Adipose tissue (tissue), 3 donors: Measurements from ENCODE around the gene PLEKHA6. TPM values are rescaled to one million over a fixed set of nuclear protein-coding genes. Genes with fewer than 3 reads are reported as not detected.
"Not testable (repeated sequence)": the region's sequence is repeated elsewhere in the genome, so short reads cannot be mapped to it uniquely, and the experiment has no call there.

ENCODE experiments used
- H3K27ac ChIP-seq: one replicate; pipeline ENCODE4 v1.5.1; 2013; ENCODE audit warnings: low read depth, low read length
- WGBS, 3 donors: extraction: QIAGEN DNeasy Blood & Tissue Kit; methylation state at CpG; one replicate each; pipeline ENCODE4 v1.1.7; 2013; 5-methylcytosine and 5-hydroxymethylcytosine counted together
- polyA plus RNA-seq, 3 donors: library from polyadenylated mRNA; stranded (reverse); fragments of 200-250 nt; gene quantifications; one replicate each; pipeline ENCODE4 v1.2.3, GENCODE V29; 2013
- donor health status: healthy with polysubstance abuse.
- donor health status: Bipolar disorder and iron deficiency.
- donor health status: healthy.

Gene PLEKHA6
- polyA plus RNA-seq, 3 donors, result 2.3 to 9.3 (median 4.2) TPM

- no peak overlapping the region for H3K27ac ChIP-seq
Measured at GRCh38 chr1:204341380-204341779, 18.3 kb downstream of the PLEKHA6 start.

- no peak overlapping the region for H3K27ac ChIP-seq
- 78 to 80% (median 80%) methylated on average over 12 of the region's 12 CpGs for WGBS, 3 donors
Measured at GRCh38 chr1:204340081-204340889, 19.4 kb downstream of the PLEKHA6 start.

- no peak overlapping the region for H3K27ac ChIP-seq
Measured at GRCh38 chr1:204339541-204339940, 20.2 kb downstream of the PLEKHA6 start.

- no peak overlapping the region for H3K27ac ChIP-seq
- 93 to 97% (median 97%) methylated on average over 11 to 12 of the region's 12 CpGs for WGBS, 3 donors
Measured at GRCh38 chr1:204338997-204339396, 20.7 kb downstream of the PLEKHA6 start.

GRCh38 chr1:204338360-204338759 lies 21.4 kb downstream of the PLEKHA6 start:
- WGBS, 3 donors, result 53 to 75% (median 63%) methylated on average over 2 of the region's 2 CpGs
- H3K27ac ChIP-seq, result no peak overlapping the region

GRCh38 chr1:204337583-204337982 lies 22.1 kb downstream of the PLEKHA6 start:
- 87 to 89% (median 88%) methylated on average over 6 of the region's 6 CpGs for WGBS, 3 donors
- no peak overlapping the region for H3K27ac ChIP-seq

- H3K27ac ChIP-seq, result no peak overlapping the region
- 72 to 89% (median 74%) methylated on average over 3 of the region's 3 CpGs for WGBS, 3 donors
Measured at GRCh38 chr1:204337036-204337429, 22.7 kb downstream of the PLEKHA6 start.

- no peak overlapping the region for H3K27ac ChIP-seq
- WGBS, 3 donors, result 81 to 96% (median 92%) methylated on average over 3 of the region's 3 CpGs
Measured at GRCh38 chr1:204336421-204337035, 23.2 kb downstream of the PLEKHA6 start.

GRCh38 chr1:204335533-204335932 lies 24.2 kb downstream of the PLEKHA6 start:
- WGBS, 3 donors, result 79 to 93% (median 83%) methylated on average over 1 of the region's 1 CpG

GRCh38 chr1:204335085-204335484 lies 24.6 kb downstream of the PLEKHA6 start:
- no peak overlapping the region for H3K27ac ChIP-seq
- WGBS, 3 donors, result 83 to 95% (median 85%) methylated on average over 1 of the region's 1 CpG

More at GRCh38 chr1:204335533-204335932, 24.2 kb downstream of the PLEKHA6 start:
- no peak overlapping the region for H3K27ac ChIP-seq

- no peak overlapping the region for H3K27ac ChIP-seq
- 90 to 94% (median 93%) methylated on average over 7 of the region's 7 CpGs for WGBS, 3 donors
Measured at GRCh38 chr1:204334455-204334854, 25.3 kb downstream of the PLEKHA6 start.

GRCh38 chr1:204333427-204333826 lies 26.3 kb downstream of the PLEKHA6 start:
- H3K27ac ChIP-seq, result no peak overlapping the region
- 58 to 83% (median 68%) methylated on average over 2 of the region's 2 CpGs for WGBS, 3 donors

GRCh38 chr1:204331847-204332487 lies 27.8 kb downstream of the PLEKHA6 start:
- no peak overlapping the region for H3K27ac ChIP-seq
- 86 to 93% (median 89%) methylated on average over 13 of the region's 13 CpGs for WGBS, 3 donors

GRCh38 chr1:204331275-204331674 lies 28.5 kb downstream of the PLEKHA6 start:
- no peak overlapping the region for H3K27ac ChIP-seq
- WGBS, 3 donors, result 68 to 71% (median 68%) methylated on average over 3 of the region's 3 CpGs

GRCh38 chr1:204327870-204328269 lies 31.9 kb downstream of the PLEKHA6 start:
- 92 to 100% (median 97%) methylated on average over 3 of the region's 3 CpGs for WGBS, 3 donors
- H3K27ac ChIP-seq, result not testable (repeated sequence)

GRCh38 chr1:204327359-204327758 lies 32.4 kb downstream of the PLEKHA6 start:
- 58 to 77% (median 58%) methylated on average over 10 of the region's 10 CpGs for WGBS, 3 donors
- H3K27ac ChIP-seq, result no peak overlapping the region

- 84 to 94% (median 87%) methylated on average over 8 of the region's 8 CpGs for WGBS, 3 donors
- H3K27ac ChIP-seq, result no peak overlapping the region
Measured at GRCh38 chr1:204326771-204327300, 32.9 kb downstream of the PLEKHA6 start.

GRCh38 chr1:204325944-204326343 lies 33.8 kb downstream of the PLEKHA6 start:
- 90 to 96% (median 90%) methylated on average over 5 of the region's 5 CpGs for WGBS, 3 donors
- H3K27ac ChIP-seq, result no peak overlapping the region

- 42 to 84% (median 70%) methylated on average over 2 of the region's 2 CpGs for WGBS, 3 donors
- H3K27ac ChIP-seq, result no peak overlapping the region
Measured at GRCh38 chr1:204323887-204324286, 35.8 kb downstream of the PLEKHA6 start.
